ENCODE results near the gene HMGCS2.

- TF ChIP-seq, protein P1, sequence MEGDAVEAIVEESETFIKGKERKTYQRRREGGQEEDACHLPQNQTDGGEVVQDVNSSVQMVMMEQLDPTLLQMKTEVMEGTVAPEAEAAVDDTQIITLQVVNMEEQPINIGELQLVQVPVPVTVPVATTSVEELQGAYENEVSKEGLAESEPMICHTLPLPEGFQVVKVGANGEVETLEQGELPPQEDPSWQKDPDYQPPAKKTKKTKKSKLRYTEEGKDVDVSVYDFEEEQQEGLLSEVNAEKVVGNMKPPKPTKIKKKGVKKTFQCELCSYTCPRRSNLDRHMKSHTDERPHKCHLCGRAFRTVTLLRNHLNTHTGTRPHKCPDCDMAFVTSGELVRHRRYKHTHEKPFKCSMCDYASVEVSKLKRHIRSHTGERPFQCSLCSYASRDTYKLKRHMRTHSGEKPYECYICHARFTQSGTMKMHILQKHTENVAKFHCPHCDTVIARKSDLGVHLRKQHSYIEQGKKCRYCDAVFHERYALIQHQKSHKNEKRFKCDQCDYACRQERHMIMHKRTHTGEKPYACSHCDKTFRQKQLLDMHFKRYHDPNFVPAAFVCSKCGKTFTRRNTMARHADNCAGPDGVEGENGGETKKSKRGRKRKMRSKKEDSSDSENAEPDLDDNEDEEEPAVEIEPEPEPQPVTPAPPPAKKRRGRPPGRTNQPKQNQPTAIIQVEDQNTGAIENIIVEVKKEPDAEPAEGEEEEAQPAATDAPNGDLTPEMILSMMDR (IDR thresholded peaks at IDR 0.05; ENCODE audit: low read length): no peak
- no peak for TF ChIP-seq EZH2 (IDR thresholded peaks at IDR 0.05; ENCODE audit: borderline replicate concordance, low read length)
These were observed 4.5 kb downstream of the HMGCS2 start for GRCh38 chr1:119764220-119764619.

Measured in OCI-LY1 (cell line).